H9 (cell line): ENCODE data around the gene ATAD3B. TPM values are rescaled to one million over a fixed set of nuclear protein-coding genes. Genes with fewer than 3 reads are reported as not detected.

Source experiments
- DNase-seq: peaks from one replicate; pipeline ENCODE4 v3.0.0-alpha.2; 2017
- H2AFZ ChIP-seq: one replicate; pipeline ENCODE4 v1.6.1; 2013; ENCODE audit warnings: mild to moderate bottlenecking, low read length, control low read depth, moderate library complexity
- H2AK5ac ChIP-seq: 2 replicates; pipeline ENCODE4 v1.6.1; 2013; ENCODE audit warnings: low read length, control low read depth, mixed read lengths; ENCODE audit not compliant: insufficient read length
- H2BK120ac ChIP-seq: one replicate; pipeline ENCODE4 v1.6.1; 2013; ENCODE audit warnings: low read depth, mild to moderate bottlenecking, low read length, control low read depth, inconsistent platforms; ENCODE audit not compliant: poor library complexity, severe bottlenecking
- H2BK12ac ChIP-seq: 2 replicates; pipeline ENCODE4 v1.6.1; 2013; ENCODE audit warnings: low read length, control low read depth, mixed read lengths, low read depth; ENCODE audit not compliant: insufficient read length
- H2BK15ac ChIP-seq: 2 replicates; pipeline ENCODE4 v1.6.1; 2013; ENCODE audit warnings: low read depth, low read length, control low read depth
- H2BK20ac ChIP-seq: one replicate; pipeline ENCODE4 v1.6.1; 2013; ENCODE audit warnings: low read depth, mild to moderate bottlenecking, low read length, control low read depth, inconsistent platforms; ENCODE audit not compliant: poor library complexity, severe bottlenecking
- H2BK5ac ChIP-seq: 2 replicates; pipeline ENCODE4 v1.6.1; 2013; ENCODE audit warnings: low read length, control low read depth, mixed read lengths; ENCODE audit not compliant: insufficient read length
- H3K14ac ChIP-seq: 2 replicates; pipeline ENCODE4 v1.6.1; 2013; ENCODE audit warnings: low read length, control low read depth; ENCODE audit not compliant: insufficient read depth
- H3K18ac ChIP-seq: 2 replicates; pipeline ENCODE4 v1.6.1; 2013; ENCODE audit warnings: low read depth, mild to moderate bottlenecking, mixed read lengths, low read length, control low read depth; ENCODE audit not compliant: insufficient read length
- H3K23ac ChIP-seq: 2 replicates; pipeline ENCODE4 v1.6.1; 2013; ENCODE audit warnings: low read length, control low read depth, mixed read lengths, low read depth; ENCODE audit not compliant: insufficient read length
- H3K23me2 ChIP-seq: 2 replicates; pipeline ENCODE4 v1.6.1; 2013; ENCODE audit warnings: low read depth, mild to moderate bottlenecking, mixed read lengths, low read length, control low read depth; ENCODE audit not compliant: insufficient read length, poor library complexity, severe bottlenecking
- H3K27ac ChIP-seq: 2 replicates; pipeline ENCODE4 v1.5.1; 2013; ENCODE audit warnings: low read length, control low read depth, mixed read lengths, low read depth; ENCODE audit not compliant: insufficient read length
- H3K27me3 ChIP-seq: 2 replicates; pipeline ENCODE4 v1.6.1; 2013; ENCODE audit warnings: low read length, control low read depth, inconsistent platforms; ENCODE audit not compliant: insufficient read depth
- H3K4ac ChIP-seq: 2 replicates; pipeline ENCODE4 v1.6.1; 2013; ENCODE audit warnings: low read depth, mild to moderate bottlenecking, control low read depth, inconsistent platforms, low read length, moderate library complexity
- H3K4me1 ChIP-seq: 2 replicates; pipeline ENCODE4 v1.6.1; 2013; ENCODE audit warnings: low read length, control low read depth, inconsistent platforms; ENCODE audit not compliant: insufficient read depth
- H3K4me2 ChIP-seq: 2 replicates; pipeline ENCODE4 v1.6.1; 2013; ENCODE audit warnings: low read length, control low read depth, mixed read lengths; ENCODE audit not compliant: insufficient read length, insufficient read depth
- H3K56ac ChIP-seq: 2 replicates; pipeline ENCODE4 v1.6.1; 2013; ENCODE audit warnings: low read depth, mild to moderate bottlenecking, mixed read lengths, low read length, control low read depth; ENCODE audit not compliant: insufficient read length
- H3K79me1 ChIP-seq: 2 replicates; pipeline ENCODE4 v1.6.1; 2013; ENCODE audit warnings: low read depth, mild to moderate bottlenecking, moderate library complexity, low read length, control low read depth, inconsistent platforms; ENCODE audit not compliant: insufficient read depth, poor library complexity, severe bottlenecking
- H3K79me2 ChIP-seq: 2 replicates; pipeline ENCODE4 v1.6.1; 2013; ENCODE audit warnings: low read length, control low read depth, inconsistent platforms; ENCODE audit not compliant: insufficient read depth
- H3K9ac ChIP-seq: 2 replicates; pipeline ENCODE4 v1.6.1; 2013; ENCODE audit warnings: low read length, control low read depth, mixed read lengths; ENCODE audit not compliant: insufficient read length; ENCODE audit errors: extremely low read depth
- H3K9me3 ChIP-seq: one replicate; pipeline ENCODE4 v1.6.1; 2013; ENCODE audit warnings: low read depth, low read length, inconsistent platforms; ENCODE audit not compliant: control insufficient read depth
- H3T11ph ChIP-seq: one replicate; pipeline ENCODE4 v1.6.1; 2013; ENCODE audit warnings: mild to moderate bottlenecking, low read length, control low read depth, inconsistent platforms
- H4K20me1 ChIP-seq: one replicate; pipeline ENCODE4 v1.6.1; 2013; ENCODE audit not compliant: control insufficient read depth, insufficient read length, insufficient read depth
- H4K5ac ChIP-seq: 2 replicates; pipeline ENCODE4 v1.6.1; 2013; ENCODE audit warnings: low read depth, mild to moderate bottlenecking, mixed read lengths, low read length, control low read depth; ENCODE audit not compliant: insufficient read length
- H4K8ac ChIP-seq: replicated peaks from 2 replicates; pipeline ENCODE4 v1.6.1; 2013; ENCODE audit warnings: low read length, control low read depth, mixed read lengths, low read depth; ENCODE audit not compliant: insufficient read length
- H4K91ac ChIP-seq: 2 replicates; pipeline ENCODE4 v1.6.1; 2013; ENCODE audit warnings: low read depth, mild to moderate bottlenecking, moderate library complexity, mixed read lengths, low read length, control low read depth; ENCODE audit not compliant: insufficient read length
- H3K27ac Mint-ChIP-seq, 3 experiments: 2 replicates in 2 of 3; 3 replicates in 1 of 3; pipeline ENCODE4 v1.8.0; 2020 to 2021; ENCODE audit warnings: mixed read lengths in 3 of 3, mild to moderate bottlenecking in 1 of 3, moderate library complexity in 1 of 3
- H3K27me3 Mint-ChIP-seq: 2 replicates; pipeline ENCODE4 v1.8.0; 2021; ENCODE audit warnings: low read depth, mild to moderate bottlenecking, moderate library complexity, mixed read lengths
- H3K36me3 Mint-ChIP-seq, 3 experiments: 2 replicates in 2 of 3; 3 replicates in 1 of 3; pipeline ENCODE4 v1.8.0; 2020 to 2021; ENCODE audit warnings: low read depth in 3 of 3, mixed read lengths in 3 of 3; ENCODE audit not compliant: insufficient read depth in 1 of 3
- H3K4me1 Mint-ChIP-seq, 2 experiments: 2 replicates each; pipeline ENCODE4 v1.8.0; 2020; ENCODE audit warnings: mixed read lengths in 2 of 2
- H3K4me3 Mint-ChIP-seq, 2 experiments: 2 replicates in 1 of 2; 3 replicates in 1 of 2; pipeline ENCODE4 v1.8.0; 2020 to 2021; ENCODE audit warnings: mild to moderate bottlenecking in 2 of 2, mixed read lengths in 2 of 2, moderate library complexity in 1 of 2
- H3K9me3 Mint-ChIP-seq, 2 experiments: 2 replicates in 1 of 2; 3 replicates in 1 of 2; pipeline ENCODE4 v1.8.0; 2020; ENCODE audit warnings: mild to moderate bottlenecking in 2 of 2, mixed read lengths in 2 of 2, moderate library complexity in 1 of 2
- WGBS: extraction: QIAGEN DNeasy Blood & Tissue Kit; methylation state at CpG from one replicate; pipeline ENCODE4 v1.1.7; 2013; ENCODE audit warnings: missing lambda C conversion rate, low lambda C conversion rate, mixed read lengths; ENCODE audit not compliant: insufficient read length; ENCODE audit errors: extremely low coverage; 5-methylcytosine and 5-hydroxymethylcytosine counted together
- total RNA-seq: library from RNA; stranded (reverse); gene quantifications from 2 replicates; pipeline ENCODE4 v1.2.1, GENCODE V29; 2021
- TF ChIP-seq, protein P1 (sequence below): fragments of 200-600 bp; sonication (generic); conservative IDR thresholded peaks from 3 replicates; pipeline ENCODE4 v1.8.0; 2021; ENCODE audit warnings: antibody characterized with exemption, mild to moderate bottlenecking

ATAD3B gene
- total RNA-seq, 1 experiment from 2014 or later, result 78.6 TPM

DNA sequence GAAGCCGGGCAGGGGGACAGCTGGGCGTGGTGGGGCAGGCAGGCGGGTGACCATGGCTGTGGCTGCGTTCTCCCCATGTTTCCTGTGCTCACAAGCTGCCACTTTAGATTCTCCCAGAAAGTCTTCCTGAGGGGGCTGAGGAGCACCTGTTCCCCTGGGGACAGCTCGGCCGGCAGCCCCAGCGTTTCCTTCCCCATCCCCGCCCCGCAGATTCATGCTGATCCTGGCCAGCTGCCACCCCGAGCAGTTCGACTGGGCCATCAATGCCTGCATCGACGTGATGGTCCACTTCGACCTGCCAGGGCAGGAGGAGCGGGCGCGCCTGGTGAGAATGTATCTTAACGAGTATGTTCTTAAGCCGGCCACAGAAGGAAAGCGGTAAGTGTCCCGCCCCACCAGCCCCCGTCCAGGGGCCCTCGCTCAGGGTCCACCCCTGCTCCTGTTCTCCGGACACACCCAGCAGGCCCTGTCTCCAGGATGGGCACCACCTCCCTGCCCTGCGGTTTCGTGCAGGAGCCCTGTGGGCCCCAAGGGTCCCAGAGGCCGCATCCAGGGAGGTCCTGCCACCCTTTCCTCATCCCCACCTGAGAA, 10.9 kb upstream of the ATAD3B start:
- H3K27me3 ChIP-seq, result no peaks in the 10 kb centered on the region
- TF ChIP-seq, protein P1, sequence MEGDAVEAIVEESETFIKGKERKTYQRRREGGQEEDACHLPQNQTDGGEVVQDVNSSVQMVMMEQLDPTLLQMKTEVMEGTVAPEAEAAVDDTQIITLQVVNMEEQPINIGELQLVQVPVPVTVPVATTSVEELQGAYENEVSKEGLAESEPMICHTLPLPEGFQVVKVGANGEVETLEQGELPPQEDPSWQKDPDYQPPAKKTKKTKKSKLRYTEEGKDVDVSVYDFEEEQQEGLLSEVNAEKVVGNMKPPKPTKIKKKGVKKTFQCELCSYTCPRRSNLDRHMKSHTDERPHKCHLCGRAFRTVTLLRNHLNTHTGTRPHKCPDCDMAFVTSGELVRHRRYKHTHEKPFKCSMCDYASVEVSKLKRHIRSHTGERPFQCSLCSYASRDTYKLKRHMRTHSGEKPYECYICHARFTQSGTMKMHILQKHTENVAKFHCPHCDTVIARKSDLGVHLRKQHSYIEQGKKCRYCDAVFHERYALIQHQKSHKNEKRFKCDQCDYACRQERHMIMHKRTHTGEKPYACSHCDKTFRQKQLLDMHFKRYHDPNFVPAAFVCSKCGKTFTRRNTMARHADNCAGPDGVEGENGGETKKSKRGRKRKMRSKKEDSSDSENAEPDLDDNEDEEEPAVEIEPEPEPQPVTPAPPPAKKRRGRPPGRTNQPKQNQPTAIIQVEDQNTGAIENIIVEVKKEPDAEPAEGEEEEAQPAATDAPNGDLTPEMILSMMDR, result no peak
- H3K56ac ChIP-seq, result no peak overlapping the region
- H4K20me1 ChIP-seq, result no peaks in the 10 kb centered on the region
- H2AK5ac ChIP-seq, result no peak overlapping the region
- WGBS, result no CpG with 5 or more reads among the region's 27 CpGs
- H3K18ac ChIP-seq, result no peak overlapping the region
- no peak overlapping the region for H3K23ac ChIP-seq
- H4K8ac ChIP-seq, result no peak overlapping the region
- H3K4me2 ChIP-seq, result no peak overlapping the region
- H2BK12ac ChIP-seq, result no peak overlapping the region
- H2BK15ac ChIP-seq, result peak overlapping the region; percentile 12; the same call in 1 of the 2 replicates
- no peak overlapping the region for H3T11ph ChIP-seq
- H4K5ac ChIP-seq, result no peak overlapping the region
- H3K27ac Mint-ChIP-seq, result no peak overlapping the region; a peak in 1 of 7 replicates
- H3K23me2 ChIP-seq, result no peaks in the 10 kb centered on the region
- no peak overlapping the region for H3K9ac ChIP-seq
- H3K9me3 Mint-ChIP-seq, result no peaks in the 10 kb centered on the region
- no peaks in the 10 kb centered on the region; a peak in 1 of 7 replicates for H3K36me3 Mint-ChIP-seq
- H3K14ac ChIP-seq, result no peak overlapping the region
- no peak overlapping the region for H3K27ac ChIP-seq
- H4K91ac ChIP-seq, result no peak overlapping the region
- H3K79me1 ChIP-seq, result no peaks in the 10 kb centered on the region
- no peak overlapping the region for H2BK20ac ChIP-seq
- H2BK5ac ChIP-seq, result no peak overlapping the region
- DNase-seq, result no peak
- no peaks in the 10 kb centered on the region for H3K9me3 ChIP-seq
- H3K79me2 ChIP-seq, result no peaks in the 10 kb centered on the region
- no peak overlapping the region for H3K4me3 Mint-ChIP-seq
- H3K4me1 ChIP-seq, result no peaks in the 10 kb centered on the region
- H3K27me3 Mint-ChIP-seq, result no peaks in the 10 kb centered on the region
- H2BK120ac ChIP-seq, result no peak overlapping the region
- H3K4ac ChIP-seq, result no peak overlapping the region
- no peak overlapping the region for H2AFZ ChIP-seq
- no peaks in the 10 kb centered on the region for H3K4me1 Mint-ChIP-seq
